Bronchial epithelial cell (primary cell): Measurements from ENCODE around the gene DEFB113. TPM values are rescaled to one million over a fixed set of nuclear protein-coding genes. Genes with fewer than 3 reads are reported as not detected.

Experiments used
- DNase-seq: peaks from one replicate; pipeline ENCODE4 v3.0.0-alpha.2; 2010; ENCODE audit warnings: low read depth
- FAIRE-seq: peaks from 2 replicates; lab custom pipeline; 2011; peaks lifted over from hg19 to GRCh38; lab: Jason Lieb, UNC
- H3K27me3 ChIP-seq: 2 replicates; pipeline ENCODE4 v1.5.1; 2011; ENCODE audit warnings: low read length; ENCODE audit not compliant: control insufficient read depth, insufficient read depth
- H3K36me3 ChIP-seq: 2 replicates; pipeline ENCODE4 v1.5.1; 2011; ENCODE audit warnings: low read length; ENCODE audit not compliant: control insufficient read depth, insufficient read depth
- H3K4me3 ChIP-seq: 2 replicates; pipeline ENCODE4 v1.5.1; 2011; ENCODE audit warnings: mild to moderate bottlenecking, low read depth, low read length, control low read depth
- total RNA-seq: library from RNA; depleted of rRNA; stranded (reverse); fragments of >200 nt; gene quantifications from 2 replicates; pipeline ENCODE4 v1.2.1, GENCODE V29; 2014
- TF ChIP-seq, protein P1 (sequence below): IDR thresholded peaks from 2 replicates; pipeline ENCODE4 v1.5.1; 2011; ENCODE audit warnings: mild to moderate bottlenecking, moderate library complexity, low read length, control low read depth, inconsistent platforms; ENCODE audit not compliant: insufficient read depth, severe bottlenecking

Gene DEFB113, protein sequence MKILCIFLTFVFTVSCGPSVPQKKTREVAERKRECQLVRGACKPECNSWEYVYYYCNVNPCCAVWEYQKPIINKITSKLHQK
- not detected in 2 replicates for total RNA-seq

DNA sequence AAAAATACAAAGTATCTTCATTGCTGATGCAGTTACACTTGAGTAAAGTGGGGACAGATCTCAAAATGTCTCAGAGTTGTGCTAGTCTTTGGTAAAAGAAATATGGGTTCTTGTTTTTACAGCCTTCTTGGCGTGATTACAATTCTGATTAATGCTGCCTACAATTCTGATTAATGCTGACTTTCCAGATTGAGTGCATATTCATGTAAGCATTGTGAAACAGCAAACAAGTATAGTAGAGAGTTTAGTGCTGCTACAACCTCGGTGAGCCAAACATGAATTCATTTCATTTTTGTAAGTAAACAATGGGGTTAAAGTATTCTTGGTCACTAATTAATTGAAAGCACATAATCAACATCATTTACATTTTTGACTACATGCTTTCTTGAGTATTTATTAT is at the start of gene DEFB113:
Gene DEFB113, minus strand, starts transcription at position 21 of the 400 bp plus-strand sequence. Its CDS starts 0 bp downstream, at position 21.
- Histone ChIP-seq H3K36me3 (no peaks in the 10 kb centered on the region), H3K27me3 (no peaks in the 10 kb centered on the region), H3K4me3 (no peak within 1 kb of the TSS)
- TF ChIP-seq, protein P1, sequence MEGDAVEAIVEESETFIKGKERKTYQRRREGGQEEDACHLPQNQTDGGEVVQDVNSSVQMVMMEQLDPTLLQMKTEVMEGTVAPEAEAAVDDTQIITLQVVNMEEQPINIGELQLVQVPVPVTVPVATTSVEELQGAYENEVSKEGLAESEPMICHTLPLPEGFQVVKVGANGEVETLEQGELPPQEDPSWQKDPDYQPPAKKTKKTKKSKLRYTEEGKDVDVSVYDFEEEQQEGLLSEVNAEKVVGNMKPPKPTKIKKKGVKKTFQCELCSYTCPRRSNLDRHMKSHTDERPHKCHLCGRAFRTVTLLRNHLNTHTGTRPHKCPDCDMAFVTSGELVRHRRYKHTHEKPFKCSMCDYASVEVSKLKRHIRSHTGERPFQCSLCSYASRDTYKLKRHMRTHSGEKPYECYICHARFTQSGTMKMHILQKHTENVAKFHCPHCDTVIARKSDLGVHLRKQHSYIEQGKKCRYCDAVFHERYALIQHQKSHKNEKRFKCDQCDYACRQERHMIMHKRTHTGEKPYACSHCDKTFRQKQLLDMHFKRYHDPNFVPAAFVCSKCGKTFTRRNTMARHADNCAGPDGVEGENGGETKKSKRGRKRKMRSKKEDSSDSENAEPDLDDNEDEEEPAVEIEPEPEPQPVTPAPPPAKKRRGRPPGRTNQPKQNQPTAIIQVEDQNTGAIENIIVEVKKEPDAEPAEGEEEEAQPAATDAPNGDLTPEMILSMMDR, result no peak
- peak; percentile 53 for DNase-seq
- no peak for FAIRE-seq

DNA sequence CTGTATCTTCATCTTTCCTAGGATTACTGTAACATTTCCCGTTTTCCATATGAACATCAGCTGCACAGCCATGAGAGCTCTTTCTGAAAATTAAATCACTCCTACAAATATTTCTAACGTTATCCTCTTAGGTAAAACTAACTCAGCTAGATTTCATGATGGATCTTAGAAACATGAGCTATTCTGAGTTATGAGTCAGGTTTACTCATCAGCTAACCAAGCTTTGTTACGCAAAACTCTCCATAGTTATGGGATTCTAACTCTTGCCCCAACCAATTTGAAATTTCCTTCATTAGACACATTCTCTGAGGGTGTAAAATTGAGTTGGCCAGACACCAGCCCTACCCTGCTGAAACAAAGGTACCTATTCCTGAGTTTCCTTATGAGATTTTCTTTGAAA is 38.4 kb upstream of the DEFB113 start:
- DNase-seq, result peak; percentile 94
- Histone ChIP-seq H3K27me3 (no peaks in the 10 kb centered on the region), H3K36me3 (no peaks in the 10 kb centered on the region), H3K4me3 (no peak overlapping the region)
- no peak for FAIRE-seq
- TF ChIP-seq, protein P1, result no peak

DNA sequence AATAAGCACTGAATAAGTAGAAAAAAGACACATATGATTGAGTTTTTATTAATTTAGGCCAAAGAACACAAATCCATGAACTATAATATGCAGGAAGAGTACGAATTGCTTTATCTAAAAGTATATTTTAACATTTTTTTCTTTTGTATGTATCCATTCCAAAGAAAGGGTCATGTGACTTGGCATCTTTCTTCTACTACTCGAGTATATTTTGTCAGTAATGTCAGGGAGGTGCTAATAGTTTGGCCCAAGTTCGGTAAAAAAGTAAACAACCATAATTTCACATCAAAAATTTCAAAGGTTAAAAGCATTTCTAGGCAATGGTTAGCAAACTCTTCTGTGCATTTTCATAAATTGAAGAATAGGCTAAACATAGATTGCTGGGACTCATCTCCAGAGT is 33.7 kb upstream of the DEFB113 start:
- Histone ChIP-seq H3K4me3 (no peak overlapping the region), H3K27me3 (no peaks in the 10 kb centered on the region), H3K36me3 (no peaks in the 10 kb centered on the region)
- FAIRE-seq (no peak), DNase-seq (no peak)
- TF ChIP-seq, protein P1, result no peak

DNA sequence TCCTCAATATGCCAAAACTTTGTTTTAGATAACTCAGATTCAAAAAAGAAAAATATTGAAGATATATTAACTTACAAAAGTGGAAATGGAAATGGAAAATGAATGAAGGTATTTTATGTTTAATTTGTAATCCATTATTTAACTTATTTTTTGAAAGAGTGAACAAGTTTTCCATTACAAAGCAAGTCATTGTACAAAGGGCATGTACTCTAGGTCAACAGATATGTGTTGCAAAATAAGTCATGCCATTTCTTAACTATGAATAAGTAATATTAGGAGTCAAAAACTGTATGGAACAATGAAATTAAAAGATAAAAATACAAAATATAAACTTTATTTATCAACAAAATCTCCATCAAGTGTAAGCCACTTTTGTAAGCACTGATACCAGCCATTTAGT is 25.9 kb upstream of the DEFB113 start:
- DNase-seq (no peak), FAIRE-seq (no peak)
- Histone ChIP-seq H3K4me3 (no peak overlapping the region), H3K36me3 (no peaks in the 10 kb centered on the region), H3K27me3 (no peaks in the 10 kb centered on the region)
- TF ChIP-seq, protein P1, result no peak

DNA sequence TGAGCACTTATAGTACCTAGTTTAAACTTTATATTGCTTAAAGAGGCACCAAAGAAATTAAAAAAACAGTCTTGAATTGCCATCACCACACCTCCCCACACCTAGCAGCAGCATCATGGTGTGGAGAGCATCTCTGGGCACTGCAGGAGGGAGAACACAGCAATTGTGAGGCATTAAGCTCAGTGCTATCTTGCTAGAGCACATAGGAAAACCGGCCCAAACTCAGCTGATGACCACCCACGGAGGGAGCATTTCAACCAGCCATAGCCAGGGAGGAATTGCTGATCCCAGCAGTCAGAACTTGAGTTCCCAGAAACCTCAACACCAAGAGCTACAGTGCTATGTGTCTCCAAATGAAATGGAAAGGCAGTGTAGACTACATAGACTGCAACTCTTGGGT is 19.5 kb upstream of the DEFB113 start:
- Histone ChIP-seq H3K27me3 (no peaks in the 10 kb centered on the region), H3K4me3 (no peak overlapping the region), H3K36me3 (no peaks in the 10 kb centered on the region)
- FAIRE-seq, result no peak
- DNase-seq, result no peak
- TF ChIP-seq, protein P1, result no peak

DNA sequence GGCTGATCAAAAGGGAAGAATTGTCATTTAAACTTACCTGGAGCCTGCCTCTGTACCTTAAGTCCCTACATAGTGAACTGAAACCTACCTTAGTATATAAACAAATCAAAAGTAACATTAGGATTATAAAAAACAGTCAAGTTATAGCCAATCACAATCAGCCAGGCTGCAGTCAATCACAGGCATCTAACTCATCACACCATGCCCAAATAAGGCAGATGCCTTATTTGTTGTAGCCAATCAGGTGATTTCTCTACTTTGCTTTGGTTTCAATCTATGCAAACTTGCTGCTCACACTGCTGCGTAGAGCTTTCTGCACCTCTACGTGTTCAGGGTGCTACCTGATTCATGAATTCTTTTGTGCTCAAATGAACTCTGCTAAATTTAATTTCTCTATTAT is 18.3 kb upstream of the DEFB113 start:
- FAIRE-seq, result no peak
- TF ChIP-seq, protein P1, result no peak
- H3K36me3 ChIP-seq, result no peaks in the 10 kb centered on the region
- H3K27me3 ChIP-seq, result no peaks in the 10 kb centered on the region
- no peak for DNase-seq
- no peak overlapping the region for H3K4me3 ChIP-seq
